Transverse colon (tissue), 4 donors: Measurements from ENCODE around the gene CASP2. TPM values are rescaled to one million over a fixed set of nuclear protein-coding genes. Genes with fewer than 3 reads are reported as not detected.
"Not testable (repeated sequence)": the region's sequence is repeated elsewhere in the genome, so short reads cannot be mapped to it uniquely, and the experiment has no call there.

Source experiments
- DNase-seq: peaks from one replicate; pipeline ENCODE4 v3.0.0-alpha.2; 2019
- H3K27ac ChIP-seq, 4 donors: fragments of 200-600 bp; sonication (generic); 2 replicates each; pipeline ENCODE4 v1.5.1; 2016 to 2018; ENCODE audit warnings: inconsistent platforms in 4 of 4
- H3K27me3 ChIP-seq: fragments of 200-600 bp; sonication (generic); 2 replicates; pipeline ENCODE4 v1.5.1; 2017; ENCODE audit warnings: inconsistent platforms
- H3K36me3 ChIP-seq, 4 donors: fragments of 200-600 bp; sonication (generic); 2 replicates each; pipeline ENCODE4 v1.5.1; 2017 to 2019; ENCODE audit warnings: inconsistent platforms in 4 of 4
- H3K4me1 ChIP-seq, 4 donors: fragments of 200-600 bp; sonication (generic); 2 replicates each; pipeline ENCODE4 v1.5.1; 2017 to 2020; ENCODE audit warnings: inconsistent platforms in 4 of 4
- H3K4me3 ChIP-seq, 4 donors: fragments of 200-600 bp; sonication (generic); 1 replicate in 1 of 4; 2 replicates in 3 of 4; pipeline versions ENCODE4 v1.5.1 to v1.6.1; 2017 to 2019; ENCODE audit warnings: inconsistent platforms in 4 of 4
- H3K9me3 ChIP-seq, 2 donors: fragments of 200-600 bp; sonication (generic); 2 replicates each; pipeline ENCODE4 v1.5.1; 2017 to 2019; ENCODE audit warnings: inconsistent platforms in 2 of 2
- EP300 ChIP-seq: sonication (generic); formaldehyde crosslinking; IDR thresholded peaks from one replicate; pipeline ENCODE4 v1.6.1; 2017; ENCODE audit warnings: antibody characterized with exemption, low read depth
- POLR2A ChIP-seq: fragments of 450-650 bp; IDR thresholded peaks from one replicate; pipeline ENCODE4 v1.6.1; 2016; ENCODE audit warnings: antibody characterized with exemption, mild to moderate bottlenecking, moderate library complexity
- POLR2AphosphoS5 ChIP-seq, 3 donors: sonication (generic); formaldehyde crosslinking; IDR thresholded peaks; one replicate each; pipeline ENCODE4 v1.6.1; 2016; ENCODE audit warnings: antibody characterized with exemption in 3 of 3
- whole genome bisulfite sequencing, 2 donors: methylation state at CpG; one replicate each; pipeline ENCODE4 v1.1.5; 2018; ENCODE audit warnings: low coverage in 1 of 2; 5-methylcytosine and 5-hydroxymethylcytosine counted together
- in situ Hi-C, 4 donors: fragments of 200-750 bp; cut with MboI; loops; one replicate each; pipeline versions ENCODE4 v1.15.0 to v1.15.1; 2017; ENCODE audit warnings: low sequenced_read_pairs in 3 of 4, low pct_ligation_motif_present in 1 of 4, low pct_unique_long_range_greater_than_20kb in 1 of 4
- intact Hi-C: fragments of 100-400 bp; cut with DNase I; formaldehyde crosslinking; loops from one replicate; pipeline ENCODE4 v1.15.1; 2023; ENCODE audit warnings: low total_unique reads
- total RNA-seq, 4 donors: library from RNA; depleted of rRNA; stranded (reverse); fragments of >200 nt; gene quantifications; one replicate each; pipeline ENCODE4 v1.1.0, GENCODE V29; 2016
- TF ChIP-seq, protein P1 (sequence below), 5 experiments: fragments of 200-600 bp in 3 of 5; fragments of 450-650 bp in 2 of 5; sonication (generic) in 3 of 5; IDR thresholded peaks; 1 replicate in 2 of 5; 2 replicates in 3 of 5; pipeline ENCODE4 v1.5.1; 2016 to 2017; ENCODE audit warnings: antibody characterized with exemption in 5 of 5, inconsistent platforms in 3 of 5, mild to moderate bottlenecking in 2 of 5, moderate library complexity in 1 of 5

CASP2 gene
- total RNA-seq, 4 donors from 2014 or later: 13.5 to 38.9 (median 17.6) TPM

DNA sequence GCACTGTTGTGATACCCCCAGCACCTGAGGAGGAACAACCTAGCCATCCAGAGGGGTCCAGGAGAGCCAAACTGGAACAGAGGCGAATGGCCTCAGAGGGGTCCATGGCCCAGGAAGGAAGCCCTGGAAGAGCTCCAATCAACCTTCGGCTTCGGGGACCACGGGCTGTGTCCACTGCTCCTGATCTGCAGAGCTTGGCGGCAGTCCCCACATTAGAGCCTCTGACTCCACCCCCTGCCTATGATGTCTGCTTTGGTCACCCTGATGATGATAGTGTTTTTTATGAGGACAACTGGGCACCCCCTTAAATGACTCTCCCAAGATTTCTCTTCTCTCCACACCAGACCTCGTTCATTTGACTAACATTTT lies 1.6 kb upstream of the CASP2 start:
- H3K27me3 ChIP-seq: no peaks in the 10 kb centered on the region
- WGBS, 2 donors: 90 to 93% methylated on average over 2 to 6 of the region's 6 CpGs
- in situ Hi-C loops: no loop called here
- TF ChIP-seq POLR2A (no peak), EP300 (no peak), POLR2AphosphoS5 (IDR thresholded peaks at IDR 0.05) (no peak)
- TF ChIP-seq, protein P1, sequence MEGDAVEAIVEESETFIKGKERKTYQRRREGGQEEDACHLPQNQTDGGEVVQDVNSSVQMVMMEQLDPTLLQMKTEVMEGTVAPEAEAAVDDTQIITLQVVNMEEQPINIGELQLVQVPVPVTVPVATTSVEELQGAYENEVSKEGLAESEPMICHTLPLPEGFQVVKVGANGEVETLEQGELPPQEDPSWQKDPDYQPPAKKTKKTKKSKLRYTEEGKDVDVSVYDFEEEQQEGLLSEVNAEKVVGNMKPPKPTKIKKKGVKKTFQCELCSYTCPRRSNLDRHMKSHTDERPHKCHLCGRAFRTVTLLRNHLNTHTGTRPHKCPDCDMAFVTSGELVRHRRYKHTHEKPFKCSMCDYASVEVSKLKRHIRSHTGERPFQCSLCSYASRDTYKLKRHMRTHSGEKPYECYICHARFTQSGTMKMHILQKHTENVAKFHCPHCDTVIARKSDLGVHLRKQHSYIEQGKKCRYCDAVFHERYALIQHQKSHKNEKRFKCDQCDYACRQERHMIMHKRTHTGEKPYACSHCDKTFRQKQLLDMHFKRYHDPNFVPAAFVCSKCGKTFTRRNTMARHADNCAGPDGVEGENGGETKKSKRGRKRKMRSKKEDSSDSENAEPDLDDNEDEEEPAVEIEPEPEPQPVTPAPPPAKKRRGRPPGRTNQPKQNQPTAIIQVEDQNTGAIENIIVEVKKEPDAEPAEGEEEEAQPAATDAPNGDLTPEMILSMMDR (IDR thresholded peaks at IDR 0.05): no peak
- peaks cover 9 to 74% (median 47%) of the 10 kb centered on the region in 4 donors for H3K4me1 ChIP-seq
- no peak overlapping the region for H3K4me3 ChIP-seq
- H3K9me3 ChIP-seq: no peaks in the 10 kb centered on the region
- intact Hi-C loops: no loop called here
- no peak for DNase-seq
- no peaks in the 10 kb centered on the region for H3K36me3 ChIP-seq
- peak overlapping the region in 3 of 4 donors; percentile 83 to 86 (median 85) for H3K27ac ChIP-seq

DNA sequence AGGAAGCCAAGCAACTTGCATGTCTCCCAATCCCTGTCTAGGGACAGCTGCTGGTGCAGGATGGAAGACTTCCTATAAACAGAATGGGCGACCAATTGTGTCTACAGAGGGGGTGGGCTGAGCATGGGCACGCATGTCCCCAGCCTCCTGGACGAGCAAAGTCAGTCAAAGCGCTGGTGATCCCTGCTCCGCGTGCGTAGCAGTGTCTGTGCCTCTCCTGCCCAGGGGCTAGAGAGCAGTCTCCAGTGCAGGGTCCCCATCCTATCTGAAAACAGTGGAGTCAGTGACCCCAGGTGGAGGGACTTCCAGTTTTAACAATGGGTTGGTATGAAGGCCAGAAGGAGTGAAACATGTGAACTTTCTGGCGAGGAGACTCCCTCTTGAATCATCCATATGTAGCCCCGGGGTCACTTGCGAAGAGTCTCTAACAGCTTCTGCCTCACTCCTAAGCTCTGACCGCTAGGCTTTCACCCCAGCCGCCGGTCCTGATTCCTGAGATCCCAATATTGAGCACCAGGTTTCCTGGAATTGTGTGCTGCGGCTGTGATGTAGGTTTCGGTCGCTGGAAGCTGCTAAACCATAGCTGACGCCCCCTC lies 714 bp upstream of the CASP2 start:
- in situ Hi-C loops: no loop called here
- Histone ChIP-seq H3K4me3 (peak overlapping the region in 2 of 4 donors; percentile 90 to 97), H3K36me3 (peaks cover 0 to 7% (median 5%) of the 10 kb centered on the region in 4 donors), H3K27me3 (no peaks in the 10 kb centered on the region), H3K27ac (peak overlapping the region; percentile 92 to 98 (median 94)), H3K9me3 (no peaks in the 10 kb centered on the region), H3K4me1 (peaks cover 9 to 74% (median 47%) of the 10 kb centered on the region in 4 donors)
- no peak for DNase-seq
- no peak for TF ChIP-seq EP300
- intact Hi-C loops: no loop called here
- WGBS, 2 donors: 87% methylated on average over 17 of the region's 17 CpGs; no CpG with 5 or more reads in 1 of the 2 donors

DNA sequence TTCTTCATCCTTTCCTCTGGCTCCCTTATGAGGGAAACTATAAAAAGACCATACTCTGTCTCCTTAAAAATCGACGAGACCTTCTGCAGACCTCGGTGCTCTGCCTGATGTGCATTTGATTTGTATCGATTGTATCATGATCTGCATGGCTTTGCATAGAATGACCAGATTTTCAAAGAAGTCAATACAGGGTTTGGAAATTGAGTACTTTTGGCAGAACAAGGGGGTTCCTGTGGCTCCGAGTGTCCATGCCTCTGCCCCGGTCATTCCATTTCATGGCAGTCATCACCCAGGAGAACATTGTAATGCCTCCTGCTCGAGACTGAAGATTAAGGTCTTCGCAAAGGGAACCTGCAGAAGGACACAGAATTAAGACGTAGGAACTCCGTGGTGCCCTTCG lies 685 bp downstream of the CASP2 start:
- WGBS, 2 donors: 0% methylated on average over 11 of the region's 11 CpGs; no CpG with 5 or more reads in 1 of the 2 donors
- peaks cover 0 to 21% (median 12%) of the 10 kb centered on the region in 4 donors for H3K36me3 ChIP-seq
- peak overlapping the region; percentile 73 to 97 (median 84) for H3K4me3 ChIP-seq
- H3K27me3 ChIP-seq: no peaks in the 10 kb centered on the region
- H3K4me1 ChIP-seq: peaks cover 9 to 62% (median 39%) of the 10 kb centered on the region in 4 donors
- TF ChIP-seq EP300: no peak
- TF ChIP-seq POLR2A: no peak
- no peak for TF ChIP-seq POLR2AphosphoS5 (IDR thresholded peaks at IDR 0.05)
- TF ChIP-seq, protein P1 (IDR thresholded peaks at IDR 0.05): no peak
- DNase-seq: no peak
- peak overlapping the region; percentile 92 to 98 (median 94) for H3K27ac ChIP-seq
- intact Hi-C loops (no loop called here), in situ Hi-C loops (no loop called here)
- H3K9me3 ChIP-seq: no peaks in the 10 kb centered on the region

DNA sequence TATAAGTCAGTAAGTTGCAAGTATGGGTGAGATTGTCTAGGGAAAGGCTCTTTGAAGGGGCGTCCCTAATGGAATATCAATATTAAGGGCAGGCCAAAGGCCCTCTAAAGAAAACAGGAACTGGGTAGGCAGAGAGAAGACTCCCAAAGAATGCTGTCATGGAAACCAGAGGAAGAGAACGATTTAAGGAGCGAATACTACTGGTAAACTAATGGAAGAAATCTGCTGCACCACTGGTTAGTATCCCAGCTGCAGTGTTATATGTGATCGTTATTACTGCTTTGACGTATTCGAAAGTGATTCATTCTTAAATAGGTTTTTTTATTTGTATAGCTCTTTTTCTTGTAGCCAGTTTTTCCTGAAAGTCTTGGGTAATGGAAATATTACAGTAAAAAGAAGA lies 1.3 kb downstream of the CASP2 start:
- Histone ChIP-seq H3K36me3 (peaks cover 0 to 27% (median 15%) of the 10 kb centered on the region in 4 donors), H3K27ac (peak overlapping the region; percentile 92 to 98 (median 94)), H3K4me3 (peak overlapping the region in 3 of 4 donors; percentile 73 to 97 (median 90)), H3K4me1 (peaks cover 9 to 56% (median 33%) of the 10 kb centered on the region in 4 donors), H3K9me3 (no peaks in the 10 kb centered on the region), H3K27me3 (no peaks in the 10 kb centered on the region)
- intact Hi-C loops: no loop called here
- TF ChIP-seq POLR2A: no peak
- TF ChIP-seq POLR2AphosphoS5 (IDR thresholded peaks at IDR 0.05): no peak
- no peak for TF ChIP-seq EP300
- TF ChIP-seq, protein P1 (IDR thresholded peaks at IDR 0.05): no peak
- DNase-seq: no peak
- 10 to 11% methylated on average over 5 to 6 of the region's 6 CpGs for WGBS, 2 donors
- in situ Hi-C loops: no loop called here

DNA sequence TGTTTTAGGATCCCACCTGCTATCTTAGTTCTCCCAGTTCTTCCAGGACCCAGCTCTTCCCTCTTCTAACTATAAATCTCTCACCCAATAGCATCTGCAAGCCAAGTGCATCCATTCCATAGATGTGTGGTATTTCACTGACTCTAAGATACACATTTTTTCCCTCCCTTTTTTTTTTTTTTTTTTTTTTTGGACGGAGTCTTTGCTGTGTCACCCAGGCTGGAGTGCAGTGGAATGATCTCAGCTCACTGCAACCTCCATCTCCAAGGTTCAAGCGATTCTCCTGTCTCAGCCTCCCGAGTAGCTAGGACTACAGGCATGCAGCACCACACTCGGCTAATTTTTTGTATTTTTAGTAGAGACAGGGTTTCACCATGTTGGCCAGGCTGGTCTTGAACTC lies 1.7 kb downstream of the CASP2 start:
- H3K9me3 ChIP-seq, intact Hi-C loops, H3K27me3 ChIP-seq, DNase-seq, in situ Hi-C loops: not testable (repeated sequence)
- Histone ChIP-seq H3K4me1 (peaks cover 9 to 54% (median 32%) of the 10 kb centered on the region in 4 donors), H3K4me3 (peak overlapping the region in 2 of 4 donors; percentile 90 to 97), H3K27ac (peak overlapping the region in 2 of 4 donors; percentile 93 to 98), H3K36me3 (peaks cover 0 to 32% (median 18%) of the 10 kb centered on the region in 4 donors)
- WGBS, 2 donors: 9 to 41% methylated on average over 1 to 4 of the region's 4 CpGs
